Endothelial cell (in vitro differentiated cells): ENCODE data around the gene MLST8. TPM values are rescaled to one million over a fixed set of nuclear protein-coding genes. Genes with fewer than 3 reads are reported as not detected.
"Not testable (repeated sequence)": the region's sequence is repeated elsewhere in the genome, so short reads cannot be mapped to it uniquely, and the experiment has no call there.

ENCODE experiments used
- DNase-seq: peaks from one replicate; pipeline ENCODE4 v3.0.0; 2021; ENCODE audit warnings: low spot score
- H3K27ac Mint-ChIP-seq: one replicate; pipeline ENCODE4 v1.8.0; 2021; ENCODE audit warnings: mixed read lengths, inconsistent platforms; ENCODE audit not compliant: unreplicated experiment
- H3K27me3 Mint-ChIP-seq: one replicate; pipeline ENCODE4 v1.8.0; 2021; ENCODE audit warnings: mild to moderate bottlenecking, moderate library complexity, mixed read lengths, inconsistent platforms; ENCODE audit not compliant: unreplicated experiment
- H3K36me3 Mint-ChIP-seq: one replicate; pipeline ENCODE4 v1.8.0; 2021; ENCODE audit warnings: mild to moderate bottlenecking, low read depth, mixed read lengths, inconsistent platforms; ENCODE audit not compliant: unreplicated experiment
- H3K4me1 Mint-ChIP-seq: one replicate; pipeline ENCODE4 v1.8.0; 2021; ENCODE audit warnings: mild to moderate bottlenecking, mixed read lengths, inconsistent platforms; ENCODE audit not compliant: unreplicated experiment
- H3K4me3 Mint-ChIP-seq: one replicate; pipeline ENCODE4 v1.8.0; 2021; ENCODE audit warnings: mild to moderate bottlenecking, mixed read lengths, inconsistent platforms; ENCODE audit not compliant: unreplicated experiment
- H3K9me3 Mint-ChIP-seq: one replicate; pipeline ENCODE4 v1.8.0; 2021; ENCODE audit warnings: mixed read lengths, inconsistent platforms; ENCODE audit not compliant: unreplicated experiment
- total RNA-seq: library from RNA; stranded (reverse); fragmentation: NEBNext Ultra II Directional; extraction: Animal tissue kit (Norgen Biotek cat#: 25700); gene quantifications from one replicate; pipeline ENCODE4 v1.2.1, GENCODE V29; 2021; ENCODE audit not compliant: unreplicated experiment
- TF ChIP-seq, protein P1 (sequence below): fragments of 200-600 bp; sonication (generic); IDR thresholded peaks from one replicate; pipeline ENCODE4 v1.5.0; 2021; ENCODE audit warnings: antibody characterized with exemption; ENCODE audit not compliant: unreplicated experiment

Gene MLST8
- total RNA-seq, 1 donor from 2014 or later = 35.4 TPM

DNA sequence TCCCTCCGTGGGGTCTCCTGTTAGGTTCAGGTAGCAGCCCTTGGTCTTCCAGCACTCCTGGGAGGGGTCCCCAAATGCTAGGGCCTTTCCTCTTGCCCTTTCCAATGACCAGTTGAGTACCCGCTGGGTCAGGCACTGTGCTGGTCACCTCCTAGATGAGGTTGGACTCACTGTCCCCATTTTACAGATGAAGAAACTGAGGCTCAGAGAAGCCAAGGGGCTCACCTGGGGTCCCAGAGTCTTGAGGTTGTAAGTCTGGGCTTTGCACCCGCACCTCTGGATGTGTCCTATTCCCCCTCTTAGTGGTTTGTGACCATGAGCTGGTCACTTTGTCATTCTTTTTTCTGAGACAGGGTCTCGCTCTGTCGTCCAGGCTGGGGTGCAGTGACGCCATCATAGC, 7.5 kb upstream of the MLST8 start:
- Mint-ChIP-seq H3K27ac (no peak overlapping the region), H3K4me1 (peaks cover 2% of the 10 kb centered on the region), H3K4me3 (peak overlapping the region; percentile 74), H3K9me3 (no peaks in the 10 kb centered on the region), H3K27me3 (peaks cover 21% of the 10 kb centered on the region), H3K36me3 (peaks cover 4% of the 10 kb centered on the region)
- no peak for DNase-seq
- TF ChIP-seq, protein P1, sequence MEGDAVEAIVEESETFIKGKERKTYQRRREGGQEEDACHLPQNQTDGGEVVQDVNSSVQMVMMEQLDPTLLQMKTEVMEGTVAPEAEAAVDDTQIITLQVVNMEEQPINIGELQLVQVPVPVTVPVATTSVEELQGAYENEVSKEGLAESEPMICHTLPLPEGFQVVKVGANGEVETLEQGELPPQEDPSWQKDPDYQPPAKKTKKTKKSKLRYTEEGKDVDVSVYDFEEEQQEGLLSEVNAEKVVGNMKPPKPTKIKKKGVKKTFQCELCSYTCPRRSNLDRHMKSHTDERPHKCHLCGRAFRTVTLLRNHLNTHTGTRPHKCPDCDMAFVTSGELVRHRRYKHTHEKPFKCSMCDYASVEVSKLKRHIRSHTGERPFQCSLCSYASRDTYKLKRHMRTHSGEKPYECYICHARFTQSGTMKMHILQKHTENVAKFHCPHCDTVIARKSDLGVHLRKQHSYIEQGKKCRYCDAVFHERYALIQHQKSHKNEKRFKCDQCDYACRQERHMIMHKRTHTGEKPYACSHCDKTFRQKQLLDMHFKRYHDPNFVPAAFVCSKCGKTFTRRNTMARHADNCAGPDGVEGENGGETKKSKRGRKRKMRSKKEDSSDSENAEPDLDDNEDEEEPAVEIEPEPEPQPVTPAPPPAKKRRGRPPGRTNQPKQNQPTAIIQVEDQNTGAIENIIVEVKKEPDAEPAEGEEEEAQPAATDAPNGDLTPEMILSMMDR = no peak

DNA sequence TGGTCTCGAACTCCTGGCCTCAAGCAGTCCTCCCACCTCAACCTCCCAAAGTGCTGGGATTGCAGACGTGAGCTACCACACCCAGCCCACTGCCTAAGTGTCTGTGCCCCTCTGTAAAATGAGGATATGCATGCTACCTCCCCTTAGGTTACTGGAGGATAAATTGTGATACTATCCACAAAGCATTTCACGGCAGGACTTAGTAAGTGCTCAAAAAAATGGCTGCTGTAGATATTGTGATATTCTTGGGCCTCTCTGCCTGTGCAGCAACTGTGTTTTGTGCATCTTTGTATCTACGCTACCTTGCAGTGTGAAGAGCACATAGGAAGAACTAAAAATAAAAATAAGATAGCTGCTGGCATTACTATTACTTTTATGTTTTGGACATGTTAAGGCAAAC, 7.0 kb upstream of the MLST8 start:
- H3K4me1 Mint-ChIP-seq = peaks cover 2% of the 10 kb centered on the region
- H3K4me3 Mint-ChIP-seq = peak overlapping the region; percentile 74
- H3K27me3 Mint-ChIP-seq = peaks cover 19% of the 10 kb centered on the region
- DNase-seq = no peak
- no peak overlapping the region for H3K27ac Mint-ChIP-seq
- no peaks in the 10 kb centered on the region for H3K9me3 Mint-ChIP-seq
- TF ChIP-seq, protein P1 = no peak
- peaks cover 4% of the 10 kb centered on the region for H3K36me3 Mint-ChIP-seq

DNA sequence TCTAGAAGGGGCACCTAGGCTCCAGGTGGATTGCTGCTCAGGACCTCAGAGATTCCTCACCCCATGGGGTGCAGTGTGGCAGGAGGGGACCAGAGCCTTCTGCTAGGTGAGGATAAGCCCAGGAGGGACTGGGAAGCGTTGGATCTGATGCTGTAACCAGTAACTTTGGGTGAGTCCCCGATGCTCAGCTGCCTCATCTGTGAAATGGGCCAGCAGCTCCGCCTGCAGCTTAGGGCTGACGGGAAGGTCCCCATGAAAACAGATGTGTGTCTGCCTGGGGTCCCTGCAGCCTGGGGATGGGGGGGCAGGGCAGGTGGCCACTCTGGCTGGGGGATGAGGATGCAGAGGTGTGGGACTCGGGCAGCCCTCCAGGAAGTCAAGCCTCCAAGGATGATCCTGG, 6.2 kb upstream of the MLST8 start:
- Mint-ChIP-seq H3K27ac (no peak overlapping the region), H3K27me3 (peaks cover 20% of the 10 kb centered on the region), H3K9me3 (no peaks in the 10 kb centered on the region), H3K4me3 (no peak overlapping the region), H3K36me3 (peaks cover 4% of the 10 kb centered on the region), H3K4me1 (peaks cover 2% of the 10 kb centered on the region)
- TF ChIP-seq, protein P1 = no peak
- no peak for DNase-seq

DNA sequence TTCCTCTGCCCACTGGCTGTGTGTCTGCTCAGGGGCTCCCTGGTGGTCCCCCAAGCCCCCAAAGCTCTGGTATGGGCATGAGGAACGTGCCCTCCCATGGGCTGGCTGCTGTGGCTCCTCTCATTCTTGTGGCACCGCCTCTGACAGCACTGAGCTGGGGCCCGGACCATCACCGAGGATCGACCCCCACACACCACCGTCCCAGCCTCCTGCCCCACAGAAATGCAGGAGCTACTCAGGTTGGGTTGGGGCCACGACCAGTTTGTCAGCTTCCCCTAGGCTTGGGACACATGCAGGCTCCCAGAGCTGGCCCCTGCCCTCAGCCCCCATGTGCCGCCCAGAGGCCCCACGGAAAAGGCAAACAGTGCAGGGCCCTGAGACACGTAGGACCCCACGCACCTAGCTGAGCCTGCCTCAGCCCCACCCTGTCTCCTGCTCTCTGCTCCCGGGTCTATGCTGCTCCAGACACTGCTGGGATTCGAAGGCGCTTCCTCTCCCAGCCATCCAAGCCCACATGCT, 5.6 kb upstream of the MLST8 start:
- TF ChIP-seq, protein P1 = no peak
- peaks cover 20% of the 10 kb centered on the region for H3K27me3 Mint-ChIP-seq
- no peak overlapping the region for H3K4me3 Mint-ChIP-seq

DNA sequence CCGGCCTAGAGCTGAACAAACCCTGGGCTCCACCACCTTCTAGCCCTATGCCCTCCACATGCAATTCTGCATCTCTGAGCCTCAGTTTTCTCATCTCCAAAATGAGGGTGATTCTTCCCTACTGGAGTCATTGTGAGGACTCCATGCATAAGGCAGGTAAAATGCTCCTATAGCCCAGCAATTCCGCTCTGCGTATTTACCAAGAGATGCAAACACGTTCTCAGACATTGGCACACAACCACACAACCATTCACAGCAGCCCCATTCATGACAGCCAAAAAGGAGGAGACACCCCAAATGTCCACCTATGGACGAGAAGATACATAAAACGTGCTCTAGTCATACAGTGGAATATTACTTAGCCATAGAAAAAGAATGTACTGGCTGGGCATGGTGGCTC, 4.9 kb upstream of the MLST8 start:
- Mint-ChIP-seq H3K27ac (no peak overlapping the region), H3K36me3 (peaks cover 8% of the 10 kb centered on the region), H3K4me3 (peak overlapping the region; percentile 52), H3K4me1 (peaks cover 7% of the 10 kb centered on the region), H3K27me3 (peaks cover 17% of the 10 kb centered on the region), H3K9me3 (no peaks in the 10 kb centered on the region)
- TF ChIP-seq, protein P1 = no peak
- DNase-seq = no peak

More for the DNA sequence above, 5.6 kb upstream of the MLST8 start:
- Mint-ChIP-seq H3K4me1 (peaks cover 6% of the 10 kb centered on the region), H3K9me3 (no peaks in the 10 kb centered on the region), H3K27ac (no peak overlapping the region), H3K36me3 (peaks cover 8% of the 10 kb centered on the region)
- DNase-seq = no peak

- H3K27ac Mint-ChIP-seq, H3K9me3 Mint-ChIP-seq, DNase-seq, H3K4me1 Mint-ChIP-seq: not testable (repeated sequence)
- peaks cover 13% of the 10 kb centered on the region for H3K36me3 Mint-ChIP-seq
- peaks cover 17% of the 10 kb centered on the region for H3K27me3 Mint-ChIP-seq
- peak overlapping the region; percentile 70 for H3K4me3 Mint-ChIP-seq
These were observed 2.0 kb upstream of the MLST8 start for GRCh38 chr16:2203119-2203688.
